Measurements from ENCODE around the gene VANGL2. TPM values are rescaled to one million over a fixed set of nuclear protein-coding genes. Genes with fewer than 3 reads are reported as not detected.

VANGL2 gene
- total RNA-seq, 4 donors from 2014 or later = 1.2 to 5.8 (median 3.7) TPM

GRCh38 chr1:160423966-160424365 is 23.6 kb downstream of the VANGL2 start:
- intact Hi-C loops (cut with DNase I) = no loop called here
- no peak for TF ChIP-seq EP300 (IDR thresholded peaks at IDR 0.05)
- TF ChIP-seq POLR2AphosphoS5 (IDR thresholded peaks at IDR 0.05) = no peak
- TF ChIP-seq, protein P1, sequence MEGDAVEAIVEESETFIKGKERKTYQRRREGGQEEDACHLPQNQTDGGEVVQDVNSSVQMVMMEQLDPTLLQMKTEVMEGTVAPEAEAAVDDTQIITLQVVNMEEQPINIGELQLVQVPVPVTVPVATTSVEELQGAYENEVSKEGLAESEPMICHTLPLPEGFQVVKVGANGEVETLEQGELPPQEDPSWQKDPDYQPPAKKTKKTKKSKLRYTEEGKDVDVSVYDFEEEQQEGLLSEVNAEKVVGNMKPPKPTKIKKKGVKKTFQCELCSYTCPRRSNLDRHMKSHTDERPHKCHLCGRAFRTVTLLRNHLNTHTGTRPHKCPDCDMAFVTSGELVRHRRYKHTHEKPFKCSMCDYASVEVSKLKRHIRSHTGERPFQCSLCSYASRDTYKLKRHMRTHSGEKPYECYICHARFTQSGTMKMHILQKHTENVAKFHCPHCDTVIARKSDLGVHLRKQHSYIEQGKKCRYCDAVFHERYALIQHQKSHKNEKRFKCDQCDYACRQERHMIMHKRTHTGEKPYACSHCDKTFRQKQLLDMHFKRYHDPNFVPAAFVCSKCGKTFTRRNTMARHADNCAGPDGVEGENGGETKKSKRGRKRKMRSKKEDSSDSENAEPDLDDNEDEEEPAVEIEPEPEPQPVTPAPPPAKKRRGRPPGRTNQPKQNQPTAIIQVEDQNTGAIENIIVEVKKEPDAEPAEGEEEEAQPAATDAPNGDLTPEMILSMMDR (IDR thresholded peaks at IDR 0.05) = no peak
- TF ChIP-seq POLR2A (IDR thresholded peaks at IDR 0.05; ENCODE audit: low read depth) = no peak
- no peak overlapping the region for H3K4me3 ChIP-seq
- H3K9me3 ChIP-seq = no peaks in the 10 kb centered on the region
- H3K27me3 ChIP-seq = no peaks in the 10 kb centered on the region
- H3K27ac ChIP-seq (replicated peaks in 1 of 4) = no peak overlapping the region
- 89% methylated on average over 7 of the region's 7 CpGs for whole genome bisulfite sequencing
- H3K36me3 ChIP-seq = peaks cover 0 to 79% (median 36%) of the 10 kb centered on the region in 4 donors
- peak; percentile 60 for DNase-seq (ENCODE audit: extremely low spot score)
- H3K4me1 ChIP-seq = peaks cover 0 to 4% (median 0%) of the 10 kb centered on the region in 4 donors

DNA sequence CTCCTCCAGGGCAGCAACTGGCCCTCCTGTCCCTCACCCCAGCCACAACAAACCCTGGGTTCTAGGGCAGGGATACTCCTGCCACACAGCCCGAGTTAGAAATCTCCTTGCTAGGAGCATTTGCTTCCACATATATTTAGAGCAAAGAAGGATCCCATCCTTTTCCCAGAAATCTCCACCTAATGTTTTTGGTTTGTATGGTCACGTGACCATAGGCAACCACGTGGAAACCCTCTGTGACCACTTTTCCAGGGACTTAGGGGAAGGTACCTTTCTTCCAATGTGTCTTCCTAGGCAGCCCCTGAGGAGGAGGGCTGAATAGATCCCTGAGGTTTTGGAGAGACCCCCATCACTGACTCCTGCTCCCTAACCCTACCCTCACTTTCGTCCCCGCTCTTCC is 25.5 kb downstream of the VANGL2 start:
- Histone ChIP-seq H3K27me3 (no peaks in the 10 kb centered on the region), H3K9me3 (no peaks in the 10 kb centered on the region), H3K4me1 (peaks cover 0 to 5% (median 2%) of the 10 kb centered on the region in 4 donors), H3K36me3 (peaks cover 0 to 61% (median 31%) of the 10 kb centered on the region in 4 donors), H3K27ac (replicated peaks in 1 of 4) (no peak overlapping the region), H3K4me3 (no peak overlapping the region)
- peak; percentile 37 for DNase-seq (ENCODE audit: extremely low spot score)
- intact Hi-C loops (cut with DNase I) = no loop called here
- TF ChIP-seq EP300 (IDR thresholded peaks at IDR 0.05) (no peak), POLR2A (IDR thresholded peaks at IDR 0.05; ENCODE audit: low read depth) (no peak), POLR2AphosphoS5 (IDR thresholded peaks at IDR 0.05) (no peak)
- TF ChIP-seq, protein P1 (IDR thresholded peaks at IDR 0.05) = no peak
- 88% methylated on average over 5 of the region's 5 CpGs for WGBS

- TF ChIP-seq, protein P1 (IDR thresholded peaks at IDR 0.05) = no peak
- TF ChIP-seq POLR2A (IDR thresholded peaks at IDR 0.05; ENCODE audit: low read depth) (no peak), EP300 (IDR thresholded peaks at IDR 0.05) (no peak), POLR2AphosphoS5 (IDR thresholded peaks at IDR 0.05) (no peak)
- intact Hi-C loops (cut with DNase I) = no loop called here
- peaks cover 0 to 43% (median 25%) of the 10 kb centered on the region in 4 donors for H3K36me3 ChIP-seq
- H3K4me1 ChIP-seq = peaks cover 0 to 5% (median 2%) of the 10 kb centered on the region in 4 donors
- H3K27ac ChIP-seq (replicated peaks in 1 of 4) = no peak overlapping the region
- no peak for DNase-seq (ENCODE audit: extremely low spot score)
- no peaks in the 10 kb centered on the region for H3K9me3 ChIP-seq
- WGBS = 90% methylated on average over 7 of the region's 7 CpGs
- no peaks in the 10 kb centered on the region for H3K27me3 ChIP-seq
- H3K4me3 ChIP-seq = no peak overlapping the region
These were observed 27.3 kb downstream of the VANGL2 start for GRCh38 chr1:160427625-160428024.

GRCh38 chr1:160428053-160428452 is 27.7 kb downstream of the VANGL2 start:
- TF ChIP-seq POLR2AphosphoS5 (IDR thresholded peaks at IDR 0.05) (no peak), POLR2A (IDR thresholded peaks at IDR 0.05; ENCODE audit: low read depth) (no peak), EP300 (IDR thresholded peaks at IDR 0.05) (no peak)
- TF ChIP-seq, protein P1 (IDR thresholded peaks at IDR 0.05) = no peak
- H3K27ac ChIP-seq (replicated peaks in 1 of 4) = no peak overlapping the region
- H3K4me3 ChIP-seq = no peak overlapping the region
- H3K9me3 ChIP-seq = no peaks in the 10 kb centered on the region
- DNase-seq (ENCODE audit: extremely low spot score) = no peak
- intact Hi-C loops (cut with DNase I) = no loop called here
- peaks cover 0 to 5% (median 2%) of the 10 kb centered on the region in 4 donors for H3K4me1 ChIP-seq
- WGBS = 90% methylated on average over 8 of the region's 8 CpGs
- H3K27me3 ChIP-seq = no peaks in the 10 kb centered on the region
- H3K36me3 ChIP-seq = peaks cover 0 to 41% (median 25%) of the 10 kb centered on the region in 4 donors

- H3K27ac ChIP-seq (replicated peaks in 1 of 4) = no peak overlapping the region
- DNase-seq (ENCODE audit: extremely low spot score) = peak; percentile 82
- H3K27me3 ChIP-seq = no peaks in the 10 kb centered on the region
- peaks cover 0 to 5% (median 2%) of the 10 kb centered on the region in 4 donors for H3K4me1 ChIP-seq
- peaks cover 0 to 35% (median 24%) of the 10 kb centered on the region in 4 donors for H3K36me3 ChIP-seq
- no peak for TF ChIP-seq POLR2AphosphoS5 (IDR thresholded peaks at IDR 0.05)
- no peak for TF ChIP-seq POLR2A (IDR thresholded peaks at IDR 0.05; ENCODE audit: low read depth)
- TF ChIP-seq, protein P1 (IDR thresholded peaks at IDR 0.05) = peak; percentile 31 to 45 (median 38)
- no peak for TF ChIP-seq EP300 (IDR thresholded peaks at IDR 0.05)
- no peaks in the 10 kb centered on the region for H3K9me3 ChIP-seq
- intact Hi-C loops (cut with DNase I) = no loop called here
- WGBS = 79% methylated on average over 1 of the region's 1 CpG
- no peak overlapping the region for H3K4me3 ChIP-seq
These were observed 28.3 kb downstream of the VANGL2 start for GRCh38 chr1:160428655-160429054.
